GM19452 (cell line): Measurements from ENCODE around the gene MT1E.
"Not testable (repeated sequence)": the region's sequence is repeated elsewhere in the genome, so short reads cannot be mapped to it uniquely, and the experiment has no call there.

Source experiments
- ATAC-seq: cut with Tn5 transposase; IDR thresholded peaks from one replicate; pipeline ENCODE4 v1.9.1; 2021; ENCODE audit not compliant: unreplicated experiment

Gene MT1E

DNA sequence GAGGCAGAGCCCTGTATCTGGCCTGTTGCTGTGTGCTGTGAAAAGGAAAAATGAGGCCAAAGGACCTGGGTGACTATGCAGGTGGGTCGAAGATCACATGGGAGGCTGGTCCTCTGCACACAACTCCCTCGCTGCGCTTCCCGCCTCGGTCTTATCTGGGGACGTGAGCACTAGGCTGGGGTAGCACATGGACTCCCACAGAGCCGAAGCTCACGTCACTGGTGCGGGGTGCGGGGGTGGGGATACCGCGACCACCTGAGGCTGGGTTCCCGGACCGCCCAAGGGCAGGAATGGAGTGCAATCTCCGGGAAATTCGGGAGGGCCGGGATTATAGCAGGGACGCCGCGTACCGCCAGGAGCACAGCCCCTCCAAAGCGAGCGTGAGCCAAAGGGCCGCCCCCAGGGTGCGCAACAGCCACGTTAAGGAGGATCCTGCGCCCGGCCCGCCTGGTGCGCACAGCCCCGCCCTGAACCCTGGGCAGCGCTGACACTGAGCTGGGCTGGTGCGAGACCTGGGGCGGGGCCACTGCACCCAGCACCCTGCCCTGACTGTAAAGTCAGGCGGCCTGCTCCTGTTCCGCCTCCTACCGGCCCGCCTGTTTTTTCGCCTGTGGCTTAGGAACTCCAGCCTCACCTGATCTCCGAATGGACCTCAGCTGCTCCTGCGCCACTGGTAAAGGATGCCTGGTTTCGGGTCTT is 17.6 kb downstream of the MT1E start:
- ATAC-seq: no peak

DNA sequence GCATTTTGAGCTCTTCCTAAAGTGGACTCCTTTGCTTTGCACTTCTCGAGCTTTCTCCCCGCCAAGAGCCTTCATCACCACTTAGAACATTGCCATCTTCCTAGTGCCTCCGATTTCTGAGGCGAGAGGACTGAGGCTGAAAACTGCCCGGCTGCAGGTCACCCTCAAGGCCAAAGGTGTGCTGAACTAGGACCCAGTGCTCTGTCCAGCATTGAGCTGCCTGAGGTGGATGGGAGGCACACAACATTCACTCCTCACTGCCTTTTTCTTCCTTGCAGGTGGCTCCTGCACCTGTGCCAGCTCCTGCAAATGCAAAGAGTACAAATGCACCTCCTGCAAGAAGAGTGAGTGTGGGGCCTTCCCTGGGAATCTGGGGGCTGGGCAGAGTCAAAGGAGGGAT is 18.3 kb downstream of the MT1E start:
- no peak for ATAC-seq

DNA sequence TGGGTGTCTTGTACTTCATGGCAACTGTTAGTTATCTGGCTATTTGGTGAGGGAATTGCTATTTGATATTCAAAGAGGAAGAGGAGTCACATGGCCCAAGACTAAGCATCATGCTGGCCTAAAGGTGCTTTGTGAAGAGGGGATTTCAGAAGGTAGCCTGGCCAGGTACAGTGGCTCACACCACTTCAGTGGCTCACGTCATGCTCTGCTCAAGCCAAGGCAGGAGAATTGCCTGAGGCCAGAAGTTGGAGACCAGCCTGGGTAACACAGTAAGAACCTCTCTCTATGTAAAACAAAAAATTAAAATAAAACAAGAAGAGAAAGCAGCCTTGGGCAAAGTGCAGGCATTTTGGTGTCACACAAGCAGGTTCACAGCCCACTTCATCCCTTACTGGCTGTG is 19.7 kb downstream of the MT1E start:
- no peak for ATAC-seq

DNA sequence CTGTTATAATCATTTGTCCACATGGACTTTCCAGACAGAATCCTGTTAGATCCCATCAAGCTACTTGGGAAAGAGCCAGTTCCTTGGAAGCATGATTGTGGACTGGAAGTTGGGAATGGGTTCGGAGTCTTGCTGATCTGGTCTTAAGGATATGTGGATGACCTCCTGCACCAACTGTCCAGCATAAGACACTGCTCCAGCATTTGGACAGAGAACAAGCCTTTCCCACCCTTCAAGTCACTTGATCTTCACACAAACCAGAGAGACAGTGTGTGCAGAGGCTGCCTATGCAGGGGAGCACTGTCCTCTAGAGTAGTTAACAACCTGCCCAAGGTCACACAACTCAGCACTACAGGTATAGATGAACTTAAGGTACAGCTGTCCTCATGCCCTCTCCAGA is 20.3 kb downstream of the MT1E start:
- no peak for ATAC-seq

DNA sequence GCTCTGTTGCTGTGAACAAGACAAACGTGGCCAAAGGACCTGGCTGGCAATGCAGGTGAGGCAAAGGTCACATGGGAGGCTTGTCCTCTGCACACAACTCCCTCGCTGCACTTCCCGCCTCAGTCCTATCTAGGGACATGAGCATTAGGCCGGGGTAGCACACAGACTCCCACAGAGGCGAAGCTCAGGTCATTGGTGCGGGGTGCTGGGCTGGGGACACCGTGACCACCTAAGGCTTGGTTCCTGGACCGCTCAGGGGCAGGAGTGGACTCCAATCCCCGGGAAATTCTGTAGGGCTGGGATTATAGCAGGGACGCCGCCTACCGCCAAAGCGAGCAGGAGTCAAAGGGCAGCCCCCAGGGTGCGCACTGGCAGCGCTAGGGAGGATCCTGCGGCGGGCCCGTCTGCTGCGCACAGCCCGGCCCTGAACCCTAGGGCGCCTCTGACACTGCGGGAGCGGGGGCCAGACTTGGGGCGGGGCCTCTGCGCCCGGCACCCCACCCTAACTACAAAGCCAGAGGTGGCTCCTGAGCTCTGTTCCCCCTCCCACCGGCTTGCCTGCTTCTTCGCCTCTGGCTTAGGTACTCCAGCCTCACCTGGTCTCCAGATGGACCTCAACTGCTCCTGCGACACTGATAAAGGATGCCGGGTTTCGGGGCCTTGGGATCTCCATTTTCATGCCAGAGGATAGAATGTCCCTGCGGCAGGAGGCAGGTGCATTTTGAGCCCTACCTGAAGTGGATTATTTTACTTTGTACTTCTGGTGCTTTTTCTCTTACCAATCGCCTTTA is 22.3 kb downstream of the MT1E start:
- no peak for ATAC-seq

DNA sequence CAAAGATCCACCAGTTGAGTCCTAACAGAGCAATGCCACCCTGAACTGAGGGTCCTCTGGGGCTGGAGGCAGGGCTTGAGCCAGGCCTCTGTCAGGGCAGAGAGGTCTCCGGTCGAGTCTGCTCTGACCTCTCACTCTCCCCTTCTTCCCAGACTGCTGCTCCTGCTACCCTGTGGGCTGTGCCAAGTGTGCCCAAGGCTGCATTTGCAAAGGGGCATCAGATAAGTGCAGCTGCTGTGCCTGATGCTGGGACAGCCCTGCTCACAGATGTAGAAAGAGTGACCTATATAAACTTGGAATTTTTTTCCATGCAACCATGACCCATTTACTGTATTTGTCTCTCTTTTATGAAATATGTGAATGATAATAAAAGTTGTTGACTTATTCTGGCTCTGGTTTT is 23.7 kb downstream of the MT1E start:
- ATAC-seq: no peak

DNA sequence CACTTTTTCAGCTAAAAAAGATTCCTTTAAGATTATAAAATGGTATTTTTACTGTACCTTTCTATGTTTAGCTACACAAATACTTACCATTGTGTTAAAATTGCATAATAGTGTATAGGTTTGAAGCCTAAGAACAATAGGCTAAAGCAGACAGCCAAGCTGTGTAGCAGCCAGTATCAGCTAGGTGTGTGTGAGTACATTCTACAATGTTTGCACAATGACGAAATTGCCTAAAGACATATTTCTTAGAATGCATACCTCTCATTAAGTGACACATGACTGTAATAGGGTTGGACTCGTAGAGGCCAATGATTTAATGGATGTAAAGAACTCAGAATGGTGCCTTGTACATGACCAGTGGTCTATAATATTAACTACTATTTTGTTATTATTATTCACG is 24.2 kb downstream of the MT1E start:
- ATAC-seq: no peak

DNA sequence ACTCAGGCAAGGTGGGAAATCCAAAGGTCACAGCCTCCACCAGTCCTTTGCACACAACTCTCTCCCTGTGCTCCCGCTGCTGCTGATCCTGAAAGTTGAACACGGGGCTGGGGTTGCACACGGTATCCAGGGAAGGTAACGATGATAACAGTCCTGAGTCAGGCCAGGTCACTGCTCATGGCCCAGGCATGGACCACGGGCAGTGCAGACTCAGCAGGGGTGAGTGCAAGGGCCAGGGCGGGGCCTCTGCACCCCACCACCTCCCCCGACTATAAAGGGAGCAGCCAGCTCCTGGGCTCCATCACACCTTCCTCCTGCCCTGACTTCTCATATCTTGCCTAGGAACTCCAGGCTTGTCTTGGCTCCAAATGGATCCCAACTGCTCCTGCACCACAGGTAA is 26.0 kb downstream of the MT1E start, which contains the start of gene MT1B:
Gene MT1B (plus strand): TSS at position 301 of the 400 bp plus-strand sequence. CDS start 68 bp downstream, at position 369.
- ATAC-seq: no peak

DNA sequence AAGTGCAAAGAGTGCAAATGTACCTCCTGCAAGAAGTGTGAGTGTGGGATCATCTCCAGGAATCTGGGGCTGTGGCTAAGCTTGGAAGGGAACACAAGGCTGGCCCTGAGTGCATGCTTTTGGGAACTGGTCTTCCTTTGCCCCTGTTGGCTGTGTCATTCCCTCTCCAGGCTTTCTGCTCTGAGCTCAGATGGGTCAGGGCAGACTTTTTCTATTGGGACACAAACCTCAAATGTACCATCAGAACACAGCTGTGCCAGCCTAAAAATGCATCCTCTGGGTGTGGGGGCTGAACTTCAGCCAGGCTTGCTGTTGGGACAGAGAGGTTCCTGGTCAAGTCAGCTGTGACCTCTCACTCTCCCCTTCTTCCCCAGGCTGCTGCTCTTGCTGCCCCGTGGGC is 27.0 kb downstream of the MT1E start:
- ATAC-seq: no peak

DNA sequence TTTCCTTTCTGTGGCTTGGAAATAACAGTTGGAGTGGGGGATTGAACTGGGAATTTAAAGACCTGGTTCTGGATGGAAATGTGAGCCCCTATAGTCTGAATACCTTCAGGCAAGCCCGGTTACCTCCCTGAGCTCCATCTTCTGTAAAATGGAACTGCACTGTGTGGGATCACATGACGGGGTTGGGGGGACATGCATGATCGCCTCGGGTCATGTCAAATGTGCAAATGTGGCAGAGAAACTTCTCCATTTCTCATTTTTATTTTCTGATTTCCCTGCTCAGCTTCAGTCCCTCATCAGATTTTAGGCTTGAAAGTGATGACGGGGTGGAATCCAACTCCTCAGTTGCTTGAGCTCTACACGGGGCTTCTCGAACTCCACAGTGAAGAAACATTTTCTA is 27.6 kb downstream of the MT1E start:
- ATAC-seq: no peak

DNA sequence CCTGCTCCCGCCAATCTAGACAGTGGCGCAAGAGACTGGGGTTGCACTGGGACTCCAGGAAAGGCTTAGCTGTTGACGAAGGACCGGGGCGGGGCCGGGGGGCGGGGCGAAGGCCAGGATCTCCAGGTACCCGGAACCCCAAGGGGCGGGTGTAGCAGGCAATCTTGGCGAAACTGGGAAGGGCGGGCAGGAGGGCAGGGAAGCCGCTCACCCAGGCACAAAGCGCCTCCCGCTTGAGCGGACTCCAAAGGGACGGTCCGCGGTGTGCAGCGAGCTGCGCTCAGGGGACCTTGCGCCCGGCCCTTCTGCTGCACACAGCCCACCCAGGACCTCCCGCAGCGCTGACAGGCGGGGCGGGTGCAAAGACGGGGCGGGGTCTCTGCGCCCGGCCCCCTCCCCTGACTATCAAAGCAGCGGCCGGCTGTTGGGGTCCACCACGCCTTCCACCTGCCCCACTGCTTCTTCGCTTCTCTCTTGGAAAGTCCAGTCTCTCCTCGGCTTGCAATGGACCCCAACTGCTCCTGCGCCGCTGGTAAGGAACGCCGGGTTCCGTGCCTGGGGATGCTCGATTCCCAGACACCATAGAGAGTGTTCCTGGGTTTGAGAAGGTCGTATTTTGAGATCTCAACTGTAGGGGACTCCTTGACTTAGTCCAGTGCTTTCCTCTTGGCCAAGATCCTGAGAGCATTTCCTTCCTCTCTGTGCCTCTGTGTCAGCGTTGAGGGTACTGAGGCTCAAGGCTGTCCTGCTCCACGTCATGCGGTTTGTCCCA is 32.2 kb downstream of the MT1E start, which contains the start of gene MT1F:
Gene MT1F (plus strand): TSS at position 405 of the 772 bp plus-strand sequence. CDS start 100 bp downstream, at position 505.
- ATAC-seq: no peak

DNA sequence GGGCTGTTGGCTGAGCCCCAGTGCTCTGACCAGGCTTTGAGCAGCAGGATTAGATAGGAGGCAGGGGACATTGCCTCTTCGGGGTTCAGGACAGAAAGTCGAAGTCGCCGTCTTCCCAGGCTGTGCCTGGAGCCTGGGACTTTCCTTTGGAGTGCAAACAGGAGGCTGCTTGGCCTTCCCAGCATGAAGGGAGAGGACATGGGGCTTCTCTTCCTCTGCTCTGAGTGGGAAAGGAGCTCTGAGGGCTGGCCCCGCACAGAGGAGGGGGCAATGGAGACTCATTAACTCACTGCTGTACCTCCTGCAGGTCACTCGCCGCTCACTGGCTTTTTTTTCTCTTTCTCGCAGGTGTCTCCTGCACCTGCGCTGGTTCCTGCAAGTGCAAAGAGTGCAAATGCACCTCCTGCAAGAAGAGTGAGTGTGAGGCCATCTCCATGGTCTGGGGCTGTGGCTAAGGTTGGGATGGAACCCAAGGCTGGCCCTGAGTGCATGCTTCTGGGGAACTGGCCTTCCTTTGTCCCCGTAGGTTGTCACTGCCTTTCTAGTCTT is 32.8 kb downstream of the MT1E start:
- ATAC-seq: no peak

DNA sequence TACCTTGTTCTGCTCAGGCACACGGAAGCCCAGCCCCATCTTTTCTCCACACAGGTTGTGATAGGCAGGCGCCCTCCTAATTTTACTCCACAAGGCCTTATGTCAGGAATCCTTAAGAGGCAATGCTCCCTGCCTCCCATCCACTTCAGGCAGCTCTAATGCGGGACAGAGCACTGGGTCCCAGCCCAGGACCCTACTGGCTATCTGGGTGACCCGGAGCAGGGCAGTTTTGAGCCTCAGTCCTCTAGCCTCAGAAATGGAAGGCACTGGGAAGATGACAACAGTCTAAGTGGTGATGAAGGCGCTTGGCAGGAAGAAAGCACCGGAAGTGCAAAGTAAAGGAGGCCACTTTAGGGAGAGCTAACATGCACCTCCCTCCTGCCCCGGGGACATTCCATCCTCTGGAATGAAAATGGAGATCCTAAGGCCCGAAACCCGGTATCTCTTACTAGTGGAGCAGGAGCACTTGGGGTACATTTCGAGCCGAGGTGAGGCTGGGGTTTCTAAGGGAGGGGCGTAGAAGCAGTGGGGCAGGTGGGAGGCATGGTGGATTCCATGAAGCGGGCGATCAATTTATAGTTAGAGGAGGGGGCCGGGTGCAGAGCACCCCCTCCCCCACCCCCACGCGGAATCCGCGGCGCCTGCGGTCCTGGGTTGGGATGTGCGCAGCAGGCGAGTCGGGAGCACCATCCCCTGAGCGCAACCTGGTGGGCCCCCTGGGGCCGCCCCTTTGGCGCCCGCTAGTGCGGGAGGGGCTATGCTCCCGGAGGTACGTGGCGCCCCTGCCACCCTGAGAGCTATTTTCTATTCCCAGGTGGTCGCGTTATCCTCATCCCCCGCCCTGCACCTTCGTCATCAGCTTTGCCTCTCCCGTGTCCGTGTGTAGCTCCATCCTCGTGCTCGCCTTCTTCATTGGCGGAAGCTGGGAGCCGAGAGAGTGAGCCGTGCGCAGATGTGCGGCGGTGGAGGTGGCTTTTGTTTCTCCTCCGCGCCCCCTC is 37.1 kb downstream of the MT1E start:
- ATAC-seq: no peak

DNA sequence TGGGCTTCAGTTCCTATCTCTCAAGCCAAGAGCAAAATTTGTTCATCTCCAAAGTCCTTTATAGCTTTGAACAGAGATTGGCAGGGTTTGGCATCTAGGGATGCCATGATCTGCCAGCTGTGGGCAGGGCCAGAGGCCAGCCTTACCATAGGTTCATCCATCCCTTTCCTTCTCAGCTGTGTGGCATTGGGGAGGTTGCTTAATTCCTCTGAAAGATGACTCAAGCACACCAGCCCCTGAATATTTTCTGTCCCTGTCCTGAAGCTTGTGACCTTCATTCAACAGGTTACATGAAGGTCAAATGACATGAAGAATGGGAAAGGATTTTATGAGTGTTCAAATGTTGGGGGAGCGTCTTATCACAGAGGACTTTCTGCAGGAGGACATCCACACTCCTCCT is 38.9 kb downstream of the MT1E start:
- ATAC-seq: no peak

DNA sequence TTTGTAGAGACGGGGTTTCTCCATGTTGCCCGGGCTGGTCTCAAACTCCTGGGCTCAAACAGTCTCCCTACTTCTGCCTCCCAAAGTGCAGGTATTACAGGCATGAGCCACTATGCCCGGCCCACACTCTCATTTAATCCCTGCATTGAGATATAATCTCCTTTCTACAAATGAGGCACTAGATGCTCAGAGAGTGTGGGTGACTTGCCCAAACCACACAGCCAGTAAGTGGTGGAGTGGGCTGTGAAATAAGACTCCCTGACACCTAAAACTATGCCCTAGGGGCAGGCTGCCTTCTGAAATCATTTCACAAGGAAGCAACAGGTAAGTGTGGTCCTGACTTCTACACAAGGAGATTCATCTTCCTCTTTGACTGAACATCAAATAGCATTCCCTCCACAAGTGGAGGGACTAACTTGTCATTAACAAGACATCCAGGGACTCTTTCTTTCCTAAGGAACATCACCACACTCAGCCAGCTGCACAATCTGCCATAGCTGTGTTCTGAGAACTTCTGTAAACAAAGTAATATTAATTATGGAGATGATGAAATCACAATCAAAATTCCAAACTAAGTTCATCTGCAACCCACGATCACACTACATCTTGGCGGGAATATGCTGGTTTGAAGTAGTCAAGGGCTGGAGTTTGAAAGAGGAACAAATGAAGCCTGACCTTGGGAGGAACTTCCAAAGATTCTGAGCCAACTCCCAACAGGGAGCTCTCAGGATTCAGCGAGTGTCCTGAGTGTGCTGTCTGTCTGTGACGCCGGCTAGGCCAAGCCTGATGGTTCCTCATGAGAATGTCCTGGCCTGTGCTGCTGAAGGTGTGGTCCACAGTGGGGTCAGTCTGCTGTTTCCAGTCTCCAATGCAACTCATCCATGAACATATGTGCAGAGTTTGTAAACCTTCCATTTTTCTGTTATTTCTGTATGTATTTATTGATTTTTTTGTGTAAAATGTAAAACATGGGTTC is 40.0 kb downstream of the MT1E start:
- ATAC-seq: not testable (repeated sequence)

DNA sequence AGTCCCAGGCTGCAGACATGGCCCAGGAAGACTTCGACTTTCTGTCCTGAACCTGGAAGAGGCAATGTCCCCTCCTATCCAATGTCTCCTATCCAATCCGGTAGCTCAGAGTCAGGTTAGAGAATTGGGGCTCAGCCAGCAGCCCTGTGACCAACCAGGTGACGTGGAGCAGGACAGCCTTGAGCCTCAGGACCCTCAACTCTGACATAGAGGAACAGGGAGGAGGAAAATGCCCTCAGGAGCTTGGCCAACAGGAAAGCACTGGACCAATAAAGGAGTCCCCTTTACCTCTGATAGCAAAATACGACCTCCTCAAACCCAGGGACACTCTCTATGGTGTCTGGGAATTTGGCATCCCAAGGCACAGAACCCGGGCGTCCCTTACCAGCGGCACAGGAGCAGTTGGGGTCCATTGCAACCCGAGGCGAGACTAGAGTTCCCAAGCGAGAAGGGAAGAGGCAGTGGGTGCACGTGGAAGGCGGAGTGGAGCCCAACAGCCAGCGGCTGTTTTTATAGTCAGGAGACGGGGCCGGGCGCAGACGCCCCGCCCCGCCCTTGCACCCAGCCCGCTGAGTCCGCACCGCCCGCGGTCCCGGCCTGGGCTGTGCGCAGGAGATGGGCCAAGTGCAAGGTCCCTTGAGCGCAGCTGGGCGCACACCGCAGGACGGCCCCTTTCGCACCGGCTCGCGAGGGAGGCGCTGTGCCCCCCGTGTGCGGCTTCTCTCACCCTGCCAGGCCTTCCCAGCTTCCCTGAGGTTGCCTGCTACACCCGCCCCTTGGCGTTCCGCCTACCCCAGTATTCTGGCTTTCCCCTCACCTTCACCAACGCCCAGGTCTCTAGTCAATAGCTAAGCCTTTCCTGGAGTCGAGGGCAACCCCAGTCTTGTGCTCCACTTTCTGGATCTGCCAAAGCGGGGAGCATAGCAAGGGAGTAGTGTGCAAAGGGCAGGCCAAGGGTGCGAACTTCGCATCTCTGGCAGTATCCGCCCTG is 42.3 kb downstream of the MT1E start, which contains the start of gene MT1G:
Gene MT1G (minus strand): TSS at position 485 of the 991 bp plus-strand sequence. CDS start 72 bp downstream, at position 413.
- no peak for ATAC-seq

DNA sequence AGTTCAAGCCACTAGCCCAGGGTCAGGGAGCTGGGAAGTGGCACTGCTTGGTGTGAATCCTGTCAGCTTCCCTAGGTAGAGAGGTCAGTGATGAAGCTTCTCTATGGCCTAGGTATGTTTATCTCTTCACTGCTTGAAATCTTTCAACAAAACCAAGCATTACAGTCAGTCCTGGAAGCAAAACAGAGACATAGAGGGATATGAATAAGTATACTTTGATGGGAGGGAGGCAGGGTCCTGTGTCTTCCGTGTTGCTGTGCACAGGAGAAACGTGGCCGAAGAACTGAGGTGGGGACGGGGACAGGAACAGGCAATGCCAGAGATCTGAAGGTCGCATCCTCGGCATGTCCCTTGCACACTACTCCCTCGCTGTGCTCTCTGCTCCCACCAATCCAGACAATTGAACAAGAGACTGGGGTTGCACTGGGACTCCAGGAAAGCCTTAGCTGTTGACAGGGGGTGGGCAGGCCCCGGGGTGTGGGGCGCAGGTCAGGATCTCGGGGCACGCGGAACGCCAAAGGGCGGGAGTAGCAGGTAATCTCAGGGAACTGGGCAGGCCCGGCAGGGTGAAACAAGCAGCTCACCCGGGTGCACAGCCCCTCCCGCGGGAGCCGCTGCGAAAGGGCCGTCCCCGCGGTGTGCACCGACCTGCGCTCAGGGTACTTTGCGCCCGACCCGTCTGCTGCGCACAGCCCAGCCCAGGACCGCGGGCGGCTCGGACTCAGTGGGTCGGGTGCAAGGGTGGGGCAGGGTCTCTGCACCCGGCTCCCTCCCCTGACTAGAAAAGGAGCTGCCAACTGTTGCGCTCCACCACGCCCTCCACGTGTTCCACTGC is 43.6 kb downstream of the MT1E start, which contains the start of gene MT1H:
Gene MT1H (plus strand): TSS at position 810 of the 835 bp plus-strand sequence. CDS start 71 bp downstream, outside the sequence.
- no peak for ATAC-seq
